Hippocampal formation (tissue), 2 donors: Measurements from ENCODE around the gene PDE6A.
"Not testable (repeated sequence)": the region's sequence is repeated elsewhere in the genome, so short reads cannot be mapped to it uniquely, and the experiment has no call there.

Experiments used
- DNase-seq, 2 donors: peaks; one replicate each; lab custom pipeline; 2025; lab: John Stamatoyannopoulos, UW

Gene PDE6A

GRCh38 chr5:149895416-149896345 lies 48.9 kb downstream of the PDE6A start:
- DNase-seq = no peak

- DNase-seq = no peak
These were observed 50.4 kb downstream of the PDE6A start for GRCh38 chr5:149894237-149894636.

- DNase-seq = no peak
These were observed 51.1 kb downstream of the PDE6A start for GRCh38 chr5:149893403-149893931.

- DNase-seq = no peak
These were observed 52.0 kb downstream of the PDE6A start for GRCh38 chr5:149892594-149892993.

GRCh38 chr5:149888280-149888679 lies 56.3 kb downstream of the PDE6A start:
- DNase-seq = no peak

- DNase-seq = no peak
These were observed 56.9 kb downstream of the PDE6A start for GRCh38 chr5:149887622-149888183.

GRCh38 chr5:149886692-149887470 lies 57.7 kb downstream of the PDE6A start:
- DNase-seq = no peak

GRCh38 chr5:149886060-149886459 lies 58.5 kb downstream of the PDE6A start:
- DNase-seq = no peak

GRCh38 chr5:149885513-149885912 lies 59.1 kb downstream of the PDE6A start:
- DNase-seq = no peak

- DNase-seq = no peak
These were observed 61.0 kb downstream of the PDE6A start for GRCh38 chr5:149883550-149883949.

- not testable (repeated sequence) for DNase-seq
These were observed 62.0 kb downstream of the PDE6A start for GRCh38 chr5:149882633-149883032.

- no peak for DNase-seq
These were observed 62.7 kb downstream of the PDE6A start for GRCh38 chr5:149881874-149882273.

GRCh38 chr5:149881069-149881622 lies 63.4 kb downstream of the PDE6A start:
- DNase-seq = no peak

- not testable (repeated sequence) for DNase-seq
These were observed 65.0 kb downstream of the PDE6A start for GRCh38 chr5:149879593-149879992.

GRCh38 chr5:149878371-149878770 lies 66.2 kb downstream of the PDE6A start:
- no peak for DNase-seq

- no peak for DNase-seq
These were observed 70.7 kb downstream of the PDE6A start for GRCh38 chr5:149873896-149874295.

GRCh38 chr5:149872351-149873040 lies 72.1 kb downstream of the PDE6A start:
- no peak for DNase-seq

- no peak for DNase-seq
These were observed 73.1 kb downstream of the PDE6A start for GRCh38 chr5:149871471-149871870.

GRCh38 chr5:149870697-149871096 lies 73.9 kb downstream of the PDE6A start:
- DNase-seq = no peak

GRCh38 chr5:149870232-149870631 lies 74.4 kb downstream of the PDE6A start:
- no peak for DNase-seq

GRCh38 chr5:149869411-149869821 lies 75.2 kb downstream of the PDE6A start:
- DNase-seq = no peak
